Ecto neural progenitor cell (in vitro differentiated cells): ENCODE data around the gene LDLRAP1.

ENCODE experiments used
- DNase-seq: peaks from one replicate; pipeline ENCODE4 v3.0.0-alpha.2; 2018; ENCODE audit warnings: low spot score

The LDLRAP1 gene

GRCh38 chr1:25524568-25525360, 18.6 kb upstream of the LDLRAP1 start:
- DNase-seq, result no peak

- DNase-seq, result no peak
These were observed 18.1 kb upstream of the LDLRAP1 start for GRCh38 chr1:25525361-25525688.

GRCh38 chr1:25526753-25527152, 16.7 kb upstream of the LDLRAP1 start:
- DNase-seq, result no peak

GRCh38 chr1:25527226-25527846, 16.1 kb upstream of the LDLRAP1 start:
- DNase-seq, result no peak

GRCh38 chr1:25527946-25528595, 15.3 kb upstream of the LDLRAP1 start:
- DNase-seq, result no peak

- no peak for DNase-seq
These were observed 14.4 kb upstream of the LDLRAP1 start for GRCh38 chr1:25528881-25529517.

- no peak for DNase-seq
These were observed 13.8 kb upstream of the LDLRAP1 start for GRCh38 chr1:25529518-25530185.

- no peak for DNase-seq
These were observed 13.0 kb upstream of the LDLRAP1 start for GRCh38 chr1:25530186-25531081.

GRCh38 chr1:25531082-25531461, 12.3 kb upstream of the LDLRAP1 start:
- no peak for DNase-seq

- DNase-seq, result no peak
These were observed 10.4 kb upstream of the LDLRAP1 start for GRCh38 chr1:25532970-25533369.

- no peak for DNase-seq
These were observed 9.5 kb upstream of the LDLRAP1 start for GRCh38 chr1:25533775-25534409.

GRCh38 chr1:25534410-25534788, 9.0 kb upstream of the LDLRAP1 start:
- DNase-seq, result no peak

GRCh38 chr1:25536124-25536523, 7.3 kb upstream of the LDLRAP1 start:
- no peak for DNase-seq

- no peak for DNase-seq
These were observed 6.1 kb upstream of the LDLRAP1 start for GRCh38 chr1:25537153-25537831.

GRCh38 chr1:25538191-25538767, 5.1 kb upstream of the LDLRAP1 start:
- no peak for DNase-seq

GRCh38 chr1:25540750-25541342, 2.6 kb upstream of the LDLRAP1 start:
- no peak for DNase-seq

GRCh38 chr1:25541425-25541824, 2.0 kb upstream of the LDLRAP1 start:
- DNase-seq, result no peak

- no peak for DNase-seq
These were observed 1.3 kb upstream of the LDLRAP1 start for GRCh38 chr1:25541889-25542658.

- no peak for DNase-seq
These were observed 391 bp upstream of the LDLRAP1 start for GRCh38 chr1:25543005-25543424.
